Progenitor cell of endocrine pancreas (in vitro differentiated cells): ENCODE data around the gene STAMBP. TPM values are rescaled to one million over a fixed set of nuclear protein-coding genes. Genes with fewer than 3 reads are reported as not detected.

Experiments
- DNase-seq: peaks from one replicate; pipeline ENCODE4 v3.0.0; 2021; ENCODE audit warnings: low spot score; ENCODE audit not compliant: unreplicated experiment
- H3K27ac Mint-ChIP-seq: 2 replicates; pipeline ENCODE4 v1.8.0; 2021; ENCODE audit warnings: mild to moderate bottlenecking, moderate library complexity, mixed read lengths
- H3K27me3 Mint-ChIP-seq: 2 replicates; pipeline ENCODE4 v1.8.0; 2021; ENCODE audit warnings: mixed read lengths
- H3K36me3 Mint-ChIP-seq: 2 replicates; pipeline ENCODE4 v1.8.0; 2022; ENCODE audit warnings: mixed read lengths; ENCODE audit not compliant: insufficient read depth
- H3K4me1 Mint-ChIP-seq: 2 replicates; pipeline ENCODE4 v1.8.0; 2021; ENCODE audit warnings: low read depth, mixed read lengths
- H3K4me3 Mint-ChIP-seq: 2 replicates; pipeline ENCODE4 v1.8.0; 2021; ENCODE audit warnings: low read depth, mild to moderate bottlenecking, moderate library complexity, mixed read lengths
- H3K9me3 Mint-ChIP-seq: 2 replicates; pipeline ENCODE4 v1.8.0; 2021; ENCODE audit warnings: low read depth, mixed read lengths
- CTCF ChIP-seq: fragments of 200-600 bp; sonication (generic); IDR thresholded peaks from one replicate; pipeline ENCODE4 v1.5.0; 2021; ENCODE audit warnings: antibody characterized with exemption, mild to moderate bottlenecking; ENCODE audit not compliant: unreplicated experiment
- total RNA-seq: library from RNA; stranded (reverse); gene quantifications from 2 replicates; pipeline ENCODE4 v1.2.1, GENCODE V29; 2021

STAMBP gene
- total RNA-seq, 1 donor from 2014 or later = 39.0 TPM

GRCh38 chr2:73812635-73813034 lies 16.1 kb upstream of the STAMBP start:
- H3K4me3 Mint-ChIP-seq = no peak overlapping the region
- no peak for TF ChIP-seq CTCF
- no peaks in the 10 kb centered on the region for H3K9me3 Mint-ChIP-seq
- no peak overlapping the region for H3K27ac Mint-ChIP-seq
- peaks cover 4% of the 10 kb centered on the region for H3K4me1 Mint-ChIP-seq
- peaks cover 37% of the 10 kb centered on the region for H3K27me3 Mint-ChIP-seq
- H3K36me3 Mint-ChIP-seq = no peaks in the 10 kb centered on the region
- DNase-seq = no peak

GRCh38 chr2:73818296-73818695 lies 10.5 kb upstream of the STAMBP start:
- H3K27me3 Mint-ChIP-seq = peaks cover 57% of the 10 kb centered on the region
- DNase-seq = no peak

GRCh38 chr2:73821227-73821626 lies 7.5 kb upstream of the STAMBP start:
- Mint-ChIP-seq H3K27ac (no peak overlapping the region), H3K4me1 (no peaks in the 10 kb centered on the region), H3K36me3 (no peaks in the 10 kb centered on the region), H3K9me3 (no peaks in the 10 kb centered on the region), H3K27me3 (peaks cover 43% of the 10 kb centered on the region), H3K4me3 (no peak overlapping the region)
- no peak for DNase-seq
- TF ChIP-seq CTCF = no peak

More at GRCh38 chr2:73818296-73818695, 10.5 kb upstream of the STAMBP start:
- Mint-ChIP-seq H3K27ac (no peak overlapping the region), H3K4me1 (no peaks in the 10 kb centered on the region), H3K4me3 (no peak overlapping the region), H3K36me3 (no peaks in the 10 kb centered on the region), H3K9me3 (no peaks in the 10 kb centered on the region)
- no peak for TF ChIP-seq CTCF

- no peak overlapping the region for H3K27ac Mint-ChIP-seq
- H3K9me3 Mint-ChIP-seq = no peaks in the 10 kb centered on the region
- H3K4me3 Mint-ChIP-seq = no peak overlapping the region
- no peaks in the 10 kb centered on the region for H3K36me3 Mint-ChIP-seq
- H3K27me3 Mint-ChIP-seq = peaks cover 44% of the 10 kb centered on the region
- TF ChIP-seq CTCF = no peak
- H3K4me1 Mint-ChIP-seq = no peaks in the 10 kb centered on the region
- DNase-seq = no peak
Observed at GRCh38 chr2:73821669-73822068, 7.1 kb upstream of the STAMBP start.

- DNase-seq = no peak
- Mint-ChIP-seq H3K27me3 (peaks cover 48% of the 10 kb centered on the region), H3K36me3 (no peaks in the 10 kb centered on the region), H3K4me3 (no peak overlapping the region), H3K4me1 (no peaks in the 10 kb centered on the region), H3K27ac (no peak overlapping the region), H3K9me3 (no peaks in the 10 kb centered on the region)
- TF ChIP-seq CTCF = no peak
Observed at GRCh38 chr2:73822276-73822675, 6.5 kb upstream of the STAMBP start.
